ENCODE data around the gene ADNP2.

ADNP2 gene, protein sequence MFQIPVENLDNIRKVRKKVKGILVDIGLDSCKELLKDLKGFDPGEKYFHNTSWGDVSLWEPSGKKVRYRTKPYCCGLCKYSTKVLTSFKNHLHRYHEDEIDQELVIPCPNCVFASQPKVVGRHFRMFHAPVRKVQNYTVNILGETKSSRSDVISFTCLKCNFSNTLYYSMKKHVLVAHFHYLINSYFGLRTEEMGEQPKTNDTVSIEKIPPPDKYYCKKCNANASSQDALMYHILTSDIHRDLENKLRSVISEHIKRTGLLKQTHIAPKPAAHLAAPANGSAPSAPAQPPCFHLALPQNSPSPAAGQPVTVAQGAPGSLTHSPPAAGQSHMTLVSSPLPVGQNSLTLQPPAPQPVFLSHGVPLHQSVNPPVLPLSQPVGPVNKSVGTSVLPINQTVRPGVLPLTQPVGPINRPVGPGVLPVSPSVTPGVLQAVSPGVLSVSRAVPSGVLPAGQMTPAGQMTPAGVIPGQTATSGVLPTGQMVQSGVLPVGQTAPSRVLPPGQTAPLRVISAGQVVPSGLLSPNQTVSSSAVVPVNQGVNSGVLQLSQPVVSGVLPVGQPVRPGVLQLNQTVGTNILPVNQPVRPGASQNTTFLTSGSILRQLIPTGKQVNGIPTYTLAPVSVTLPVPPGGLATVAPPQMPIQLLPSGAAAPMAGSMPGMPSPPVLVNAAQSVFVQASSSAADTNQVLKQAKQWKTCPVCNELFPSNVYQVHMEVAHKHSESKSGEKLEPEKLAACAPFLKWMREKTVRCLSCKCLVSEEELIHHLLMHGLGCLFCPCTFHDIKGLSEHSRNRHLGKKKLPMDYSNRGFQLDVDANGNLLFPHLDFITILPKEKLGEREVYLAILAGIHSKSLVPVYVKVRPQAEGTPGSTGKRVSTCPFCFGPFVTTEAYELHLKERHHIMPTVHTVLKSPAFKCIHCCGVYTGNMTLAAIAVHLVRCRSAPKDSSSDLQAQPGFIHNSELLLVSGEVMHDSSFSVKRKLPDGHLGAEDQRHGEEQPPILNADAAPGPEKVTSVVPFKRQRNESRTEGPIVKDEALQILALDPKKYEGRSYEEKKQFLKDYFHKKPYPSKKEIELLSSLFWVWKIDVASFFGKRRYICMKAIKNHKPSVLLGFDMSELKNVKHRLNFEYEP

DNA sequence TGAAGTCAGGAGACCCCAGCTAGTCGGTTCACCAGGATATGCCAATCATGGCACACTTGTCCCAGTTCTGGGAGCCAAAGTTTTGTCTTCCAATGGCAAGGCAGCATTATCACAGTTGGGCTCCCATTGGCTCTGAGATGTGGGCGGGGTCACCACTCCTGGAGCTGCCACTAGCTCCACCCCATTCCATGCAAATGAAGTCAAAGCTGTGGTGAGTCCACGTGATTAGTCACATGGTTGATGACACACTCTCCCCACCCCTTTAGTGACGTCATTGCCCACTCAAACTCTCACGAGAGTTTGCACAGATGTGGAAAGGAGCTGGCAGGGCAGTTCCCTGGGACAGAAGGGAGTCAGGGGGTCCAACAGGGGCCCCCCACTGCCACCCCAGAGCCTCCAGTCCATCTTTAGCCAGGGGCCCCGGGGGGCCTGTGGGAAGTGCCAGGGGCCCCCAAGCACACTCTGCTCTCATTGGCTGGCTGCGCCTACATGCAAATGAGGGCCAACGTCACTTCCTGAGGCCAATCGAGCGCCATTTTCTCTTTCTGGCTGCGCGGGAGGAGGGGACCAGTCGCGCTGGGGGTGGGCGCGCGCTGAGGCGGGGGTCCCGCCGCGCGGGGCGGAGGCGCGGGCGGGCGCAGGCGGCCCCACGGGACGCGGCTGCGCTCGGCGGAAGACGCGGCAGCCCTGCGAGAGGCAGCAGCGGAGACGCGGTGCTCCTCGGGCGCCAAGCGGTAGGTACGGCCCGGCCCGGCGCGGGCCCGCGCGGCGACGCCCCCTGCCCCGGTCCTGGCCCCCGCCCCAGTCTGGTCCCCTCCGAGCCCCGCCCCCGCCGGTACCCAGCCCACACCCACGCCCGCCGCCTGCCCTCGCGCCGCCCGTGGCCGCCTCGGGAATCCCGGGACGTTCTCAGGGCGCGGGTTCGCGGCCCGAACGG is at the start of gene ADNP2:
Gene ADNP2, plus strand, starts transcription at position 524 of the 937 bp plus-strand sequence. CDS start 8,281 bp downstream, outside the sequence.
- peak; percentile 76 to 79 for DNase-seq (ENCODE audit: low read depth in 2 of 2)

DNA sequence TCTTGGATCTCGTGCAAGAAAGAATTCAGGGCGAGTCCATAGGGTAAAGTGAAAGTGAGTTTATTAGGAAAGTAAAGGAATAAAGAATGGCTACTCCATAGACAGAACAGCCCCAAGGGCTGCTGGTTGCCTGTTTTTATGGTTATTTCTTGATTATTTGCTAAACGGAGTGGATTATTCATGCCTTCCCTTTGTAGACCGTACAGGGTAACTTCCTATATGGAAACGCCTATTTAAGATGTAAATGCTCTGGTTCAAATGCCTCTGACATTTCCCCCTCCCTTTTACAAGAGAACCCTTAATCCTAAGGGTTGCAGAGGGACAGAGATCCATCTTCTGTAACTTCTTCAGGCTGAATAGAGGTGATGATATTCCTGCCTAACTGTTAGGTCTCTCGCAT is 49.1 kb upstream of the ADNP2 start:
- DNase-seq (ENCODE audit: low read depth in 2 of 2), result no peak

DNA sequence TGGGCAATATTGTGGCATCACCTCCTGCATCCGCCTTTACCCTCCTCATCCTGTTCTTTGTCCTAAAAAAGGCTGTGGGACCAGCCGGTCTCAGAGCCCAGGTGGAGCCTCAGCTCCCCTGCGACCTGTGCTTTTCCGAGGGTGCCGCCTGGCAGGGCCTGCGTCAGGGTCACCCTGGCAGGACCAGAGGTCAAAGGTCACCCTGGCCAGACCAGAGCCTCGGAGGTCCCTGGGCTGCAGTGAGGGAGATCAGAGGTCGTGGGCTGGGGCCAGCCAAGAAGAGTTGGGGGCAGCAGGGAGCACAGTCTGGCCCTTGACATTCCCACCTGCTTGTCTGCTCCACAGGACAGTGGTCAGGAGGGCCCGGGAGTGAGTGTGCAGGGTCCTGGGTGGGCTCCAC is 43.4 kb upstream of the ADNP2 start:
- no peak for DNase-seq (ENCODE audit: low read depth in 2 of 2)

DNA sequence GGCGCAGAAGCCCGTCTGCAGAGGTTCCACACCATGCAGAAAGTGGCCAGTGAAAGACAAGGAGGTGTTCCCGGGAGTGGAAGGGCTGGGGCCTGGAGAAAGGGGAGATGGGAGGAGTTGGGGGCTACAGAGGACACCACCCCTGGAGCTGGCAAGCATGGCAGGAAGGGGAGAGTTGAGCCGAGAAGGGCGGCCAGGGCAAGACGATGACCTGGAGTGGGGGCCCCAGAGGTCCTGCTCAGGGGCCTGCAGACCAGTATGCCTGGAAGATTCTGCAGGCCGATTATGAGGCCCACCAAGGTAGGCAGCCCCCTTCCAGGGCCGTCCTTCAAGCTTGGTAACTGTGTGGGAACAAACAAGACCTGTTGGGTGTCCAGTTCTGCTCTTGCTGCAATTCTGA is 41.7 kb upstream of the ADNP2 start:
- DNase-seq (ENCODE audit: low read depth in 2 of 2), result no peak

DNA sequence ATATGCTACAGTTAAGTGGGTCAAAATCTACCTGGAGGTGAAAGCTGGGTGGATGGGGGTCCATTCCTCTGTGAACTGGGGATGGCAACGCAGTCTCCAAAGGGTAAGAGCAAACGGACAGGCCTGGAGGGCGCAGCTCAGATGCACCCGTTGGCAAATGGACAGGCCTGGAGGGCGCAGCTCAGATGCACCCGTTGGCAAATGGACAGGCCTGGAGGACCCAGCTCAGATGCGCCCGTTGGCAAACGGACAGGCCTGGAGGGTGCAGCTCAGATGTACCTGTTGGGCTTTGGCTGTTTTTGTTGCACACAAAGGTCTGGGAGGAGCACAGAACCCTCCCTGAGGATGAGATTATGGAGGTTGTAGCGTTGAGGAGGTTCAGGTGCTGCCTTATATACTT is 41.2 kb upstream of the ADNP2 start:
- DNase-seq (ENCODE audit: low read depth in 2 of 2), result no peak

DNA sequence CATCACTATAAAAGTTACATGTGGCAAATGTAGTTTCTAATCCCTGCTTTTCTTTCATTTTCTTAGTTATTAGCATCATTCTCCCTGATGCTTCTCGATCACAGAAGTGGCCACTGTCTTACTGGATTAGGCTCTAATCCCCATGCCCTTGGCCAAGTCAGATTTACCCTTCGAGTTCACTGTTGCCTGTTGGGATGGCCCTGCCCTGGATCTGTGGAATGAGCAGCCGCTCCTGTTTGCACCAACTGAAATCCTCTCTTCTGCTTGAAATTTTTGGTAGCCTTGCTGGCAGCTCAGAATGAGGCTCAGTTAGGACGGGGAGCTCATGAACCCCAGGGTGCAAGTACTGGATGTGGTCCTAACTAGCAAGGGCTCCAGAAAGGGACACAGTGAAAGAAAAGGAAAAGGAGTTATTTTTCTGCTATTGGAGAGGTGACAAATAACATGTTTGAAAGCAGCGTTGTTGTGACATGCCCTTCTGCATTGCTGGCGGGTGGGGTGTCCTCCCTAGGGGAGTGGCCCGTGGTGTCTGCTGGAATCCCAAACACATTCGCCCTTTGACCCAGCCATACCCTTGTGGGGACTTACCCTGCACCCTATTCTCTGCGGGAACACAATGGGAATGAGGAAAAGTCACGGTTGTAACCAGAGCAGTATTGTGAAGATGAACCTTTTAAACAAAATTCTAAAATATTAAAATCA is 40.3 kb upstream of the ADNP2 start:
- DNase-seq (ENCODE audit: low read depth in 2 of 2), result no peak

DNA sequence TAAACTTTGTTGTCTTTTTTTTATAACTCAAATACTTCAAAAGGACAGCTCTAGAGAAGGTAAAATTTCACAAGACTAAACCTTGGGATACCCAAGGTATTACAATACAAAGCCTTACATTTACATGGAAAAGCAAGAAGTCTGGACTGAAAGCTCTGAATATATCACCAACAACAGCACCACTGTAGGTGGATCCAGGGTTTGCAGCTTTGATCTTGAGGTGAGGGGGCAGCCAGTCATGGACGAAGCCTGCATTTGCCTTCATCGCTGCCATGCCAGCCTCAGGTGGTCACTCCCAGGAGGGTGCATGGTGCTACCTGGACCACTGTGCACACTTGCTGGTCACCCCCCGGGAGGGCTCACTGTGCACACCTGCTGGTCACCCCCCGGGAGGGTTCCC is 38.2 kb upstream of the ADNP2 start:
- no peak for DNase-seq (ENCODE audit: low read depth in 2 of 2)

DNA sequence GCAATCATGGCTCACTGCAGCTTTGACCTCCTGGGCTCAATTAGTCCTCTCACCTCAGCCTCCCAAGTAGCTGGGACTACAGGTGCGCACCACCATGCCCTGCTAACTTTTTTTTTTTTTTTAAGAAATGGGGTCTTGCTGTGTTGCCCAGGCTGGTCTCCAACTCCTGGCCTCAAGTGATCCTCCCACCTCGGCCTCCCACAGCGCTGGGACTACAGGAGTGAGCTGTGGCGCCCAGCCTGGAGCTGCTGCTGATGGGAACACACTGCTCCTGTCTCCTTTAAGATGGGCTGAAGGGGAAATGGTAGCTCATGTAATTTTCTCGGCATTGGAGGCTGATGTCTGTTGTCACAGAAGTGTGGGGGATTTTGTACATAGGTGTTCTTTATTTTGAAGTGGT is 34.9 kb upstream of the ADNP2 start:
- DNase-seq (ENCODE audit: low read depth in 2 of 2), result no peak

DNA sequence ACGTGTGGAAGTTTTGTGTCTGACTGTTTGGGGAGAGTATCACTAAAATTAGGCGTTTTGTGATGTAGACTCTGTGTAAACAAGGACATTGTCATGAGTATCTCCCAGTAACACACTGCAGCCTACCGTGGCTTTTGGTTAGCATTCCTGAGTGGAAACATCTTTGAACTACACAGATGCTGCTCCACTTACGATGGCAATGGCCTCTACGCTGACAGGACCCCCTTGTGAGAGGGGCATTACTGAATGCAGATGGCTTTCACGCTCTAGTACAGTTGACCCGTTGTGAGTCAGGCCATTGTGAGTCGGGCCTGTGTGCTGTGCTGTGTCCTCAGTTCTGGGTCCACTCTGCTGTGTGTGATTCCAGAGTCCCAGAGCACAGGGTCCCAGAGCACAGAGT is 34.4 kb upstream of the ADNP2 start:
- no peak for DNase-seq (ENCODE audit: low read depth in 2 of 2)

DNA sequence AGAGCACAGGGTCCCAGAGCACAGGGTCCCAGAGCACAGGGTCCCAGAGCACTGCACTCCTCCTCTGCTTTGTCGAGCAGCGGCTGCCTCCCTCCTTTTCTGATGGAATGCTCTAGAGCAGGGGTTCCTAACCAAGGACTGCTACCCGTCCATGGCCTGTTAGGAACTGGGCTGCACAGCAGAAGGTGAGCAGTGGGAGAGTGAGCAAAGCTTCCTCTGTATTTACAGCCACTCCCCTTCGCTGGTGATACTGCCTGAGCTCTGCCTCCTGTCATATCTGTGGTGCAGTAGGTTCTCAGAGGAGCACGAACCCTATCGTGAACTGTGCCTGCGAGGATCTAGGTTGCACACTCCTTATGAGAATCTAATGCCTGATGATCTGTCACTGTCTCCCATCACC is 33.1 kb upstream of the ADNP2 start:
- DNase-seq (ENCODE audit: low read depth in 2 of 2), result no peak

DNA sequence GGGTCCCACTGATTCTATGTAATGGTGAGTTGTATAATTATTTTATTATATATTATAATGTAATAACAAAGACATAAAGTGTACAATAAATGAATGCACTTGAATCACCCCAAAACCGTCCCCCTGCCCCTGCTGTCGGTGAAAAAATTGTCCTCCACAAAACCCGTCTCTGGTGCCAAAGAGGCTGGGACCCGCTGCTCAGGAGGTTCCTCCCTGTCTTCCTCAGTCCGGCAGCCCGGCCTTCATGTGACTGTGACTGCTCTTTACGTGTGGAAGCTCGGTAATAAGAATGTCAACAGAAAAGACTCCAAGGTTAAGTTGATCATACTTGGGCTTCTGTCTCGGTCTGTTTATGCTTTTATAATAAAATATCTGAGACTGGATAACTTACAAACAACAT is 32.7 kb upstream of the ADNP2 start:
- DNase-seq (ENCODE audit: low read depth in 2 of 2), result no peak

DNA sequence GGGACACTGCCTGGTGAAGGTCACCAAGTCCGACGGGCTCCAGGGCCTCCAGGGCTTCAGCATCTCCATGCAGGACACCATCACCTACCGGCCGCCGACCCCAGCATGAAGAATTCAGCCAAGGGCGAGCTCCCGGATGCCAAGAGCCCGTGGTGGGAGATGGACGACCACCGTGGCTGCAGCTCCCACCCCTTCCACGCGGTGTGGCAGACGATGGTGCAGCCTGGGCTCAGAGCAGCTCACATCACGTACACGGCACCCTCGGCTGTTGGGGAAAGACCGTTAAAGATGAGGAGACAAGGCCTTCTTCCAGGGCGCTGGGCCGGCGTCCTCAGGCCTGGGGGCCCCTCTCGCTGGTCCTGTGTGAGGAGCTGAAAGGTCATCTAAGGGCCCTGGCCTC is 31.2 kb upstream of the ADNP2 start:
- DNase-seq (ENCODE audit: low read depth in 2 of 2), result no peak

DNA sequence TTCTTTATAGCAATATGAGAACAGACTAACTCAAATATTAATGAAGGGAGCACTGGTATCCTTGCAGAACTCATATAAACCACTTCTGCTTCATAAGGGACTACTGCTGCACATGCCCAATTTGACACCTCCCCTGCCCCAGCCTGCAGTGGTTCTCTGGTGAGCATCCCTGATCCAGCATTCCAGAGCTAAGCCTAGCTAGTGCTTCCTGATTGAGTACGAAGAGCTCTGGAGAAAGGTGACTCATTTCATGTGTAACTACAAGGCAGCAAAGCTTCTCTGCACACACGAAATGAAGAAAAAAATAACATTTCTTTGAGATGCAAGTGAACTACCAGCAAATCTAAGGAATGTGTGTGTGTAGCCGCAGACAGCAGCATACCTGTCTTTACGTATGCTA is 22.8 kb upstream of the ADNP2 start:
- DNase-seq (ENCODE audit: low read depth in 2 of 2), result no peak

DNA sequence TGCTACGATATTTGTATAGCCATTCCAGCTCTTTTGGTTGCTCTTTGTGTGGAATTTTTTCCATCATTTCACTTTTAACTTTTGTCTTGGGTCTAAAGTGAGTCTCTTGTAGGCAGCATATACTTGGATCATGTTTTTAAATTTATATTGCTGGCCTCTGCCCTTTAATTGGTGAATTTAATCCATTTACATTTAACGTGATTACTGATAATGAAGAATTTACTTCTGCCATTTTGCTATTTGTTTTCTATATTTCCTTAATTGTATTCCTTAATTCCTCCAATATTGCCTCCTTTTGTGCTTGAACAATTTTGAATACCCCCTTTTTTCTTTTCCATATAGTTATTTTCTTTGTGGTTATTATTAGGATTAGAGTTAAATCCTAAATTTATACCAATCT is 21.0 kb upstream of the ADNP2 start:
- no peak for DNase-seq (ENCODE audit: low read depth in 2 of 2)

DNA sequence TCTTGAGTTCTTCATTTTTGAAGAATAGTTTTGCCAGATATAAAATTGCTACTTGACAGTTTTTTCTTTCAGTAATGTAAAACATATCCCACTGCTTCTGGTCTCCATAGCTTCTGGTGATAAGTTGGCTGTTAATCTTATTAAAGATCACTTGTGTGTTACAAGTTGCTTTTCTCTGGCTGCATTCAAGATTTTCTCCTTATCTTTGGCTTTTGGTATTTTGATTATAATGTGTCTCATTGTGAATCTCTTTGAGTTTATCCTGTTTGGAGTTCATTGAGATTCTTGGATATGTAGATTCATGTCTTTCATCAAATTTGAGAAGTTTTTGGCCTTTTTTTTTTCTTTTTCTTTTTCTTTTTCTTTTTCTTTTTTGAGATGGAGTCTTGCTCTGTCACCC is 20.2 kb upstream of the ADNP2 start:
- no peak for DNase-seq (ENCODE audit: low read depth in 2 of 2)

DNA sequence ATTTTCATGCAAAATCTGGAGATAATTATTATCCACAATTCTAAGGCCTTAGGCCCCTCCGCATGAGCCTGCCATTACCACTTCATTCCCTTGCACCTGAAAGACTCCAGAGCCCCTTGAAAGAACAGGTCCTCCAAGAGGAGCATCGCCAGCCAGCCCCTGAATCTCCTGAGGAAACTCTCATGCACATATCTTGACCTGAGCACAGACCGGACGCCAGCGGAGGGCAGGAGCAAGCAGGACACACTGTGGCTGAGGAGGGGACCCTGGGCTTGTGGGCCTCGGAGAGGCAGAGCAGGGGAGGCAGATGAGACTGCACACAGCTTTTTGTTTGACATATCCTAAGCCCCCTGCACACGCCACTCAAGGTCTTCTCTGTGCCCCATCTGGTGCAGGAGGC is 13.6 kb upstream of the ADNP2 start:
- no peak for DNase-seq (ENCODE audit: low read depth in 2 of 2)

DNA sequence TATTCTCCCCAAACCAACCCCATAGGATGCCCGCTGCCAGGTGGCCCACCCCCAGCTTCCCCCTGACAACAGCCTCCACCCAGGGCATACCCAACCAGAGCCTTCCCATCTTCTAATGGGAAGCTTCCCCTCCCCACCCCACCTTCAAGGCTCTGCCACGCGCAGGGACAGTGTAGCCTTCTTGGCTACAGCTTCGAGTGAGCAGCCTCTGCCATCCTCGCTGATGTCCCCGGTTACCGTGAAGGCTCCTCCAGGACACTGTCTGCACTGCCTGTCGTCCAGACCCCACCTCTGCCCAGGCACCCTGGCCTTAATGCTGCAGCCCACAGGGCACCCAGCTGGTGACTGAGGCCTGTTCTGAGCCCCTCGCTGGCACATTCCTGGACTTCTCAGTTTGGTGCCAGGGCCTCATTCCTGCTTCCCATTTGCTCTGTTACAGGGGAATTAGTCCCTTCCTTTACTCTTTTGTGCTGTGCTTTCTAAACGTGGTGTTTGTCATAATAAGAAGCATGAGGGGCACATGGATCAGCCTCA is 13.0 kb upstream of the ADNP2 start:
- no peak for DNase-seq (ENCODE audit: low read depth in 2 of 2)

DNA sequence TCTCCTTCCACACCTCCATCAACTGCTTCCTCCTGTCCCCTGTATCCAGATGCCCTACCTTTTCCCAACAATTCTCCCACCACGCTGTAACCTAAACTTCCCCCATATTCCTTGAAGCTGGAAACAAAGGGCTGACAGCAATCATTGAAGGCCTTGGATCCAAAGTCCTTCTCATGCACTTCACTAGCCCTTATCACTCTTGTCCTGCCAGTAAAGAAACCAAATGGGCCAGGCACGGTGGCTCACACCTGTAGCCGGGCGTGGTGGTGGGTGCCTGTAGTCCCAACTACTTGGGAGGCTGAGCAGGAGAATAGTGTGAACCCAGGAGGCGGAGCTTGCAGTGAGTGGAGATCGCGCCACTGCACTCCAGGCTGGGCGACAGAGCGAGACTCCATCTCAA is 11.9 kb upstream of the ADNP2 start:
- DNase-seq (ENCODE audit: low read depth in 2 of 2), result no peak

DNA sequence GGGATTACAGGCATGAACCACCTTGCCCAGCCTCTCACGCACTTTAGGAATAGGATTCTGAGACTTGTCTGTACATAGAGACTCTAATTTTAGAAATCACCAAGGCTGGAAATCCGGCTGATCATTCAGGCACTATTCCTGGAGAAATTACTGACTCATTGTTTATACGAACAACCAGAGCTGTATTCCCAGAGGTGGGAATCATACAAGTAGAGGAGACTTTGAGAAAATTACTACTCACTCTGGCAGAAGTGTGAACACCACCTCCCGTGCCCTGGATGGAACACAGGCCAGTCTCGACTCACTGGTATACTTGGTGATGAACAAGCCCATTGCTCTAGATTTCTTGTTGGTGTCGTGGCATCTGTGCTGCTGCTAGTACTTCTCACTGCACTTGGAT is 5.8 kb upstream of the ADNP2 start:
- DNase-seq (ENCODE audit: low read depth in 2 of 2), result no peak

DNA sequence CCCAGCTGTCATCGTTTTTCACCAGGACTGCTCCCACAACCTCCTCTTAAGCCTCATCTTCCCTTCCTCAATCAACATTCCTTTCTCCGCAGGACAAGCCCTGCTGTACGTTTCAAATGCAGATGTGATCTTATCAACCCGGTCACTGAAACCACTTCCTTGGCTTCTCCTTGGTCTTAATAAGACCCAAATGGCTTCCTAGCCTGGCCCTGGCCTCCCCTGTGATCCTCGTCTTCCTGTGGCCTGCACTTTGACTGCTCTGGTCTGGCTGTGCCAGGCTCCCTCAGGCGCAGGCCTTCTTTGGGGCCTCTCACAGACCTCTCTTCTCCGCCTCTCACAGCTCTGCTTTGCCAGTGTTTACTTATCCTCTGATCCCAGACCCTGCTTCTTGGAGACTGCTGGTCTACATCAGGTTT is 4.7 kb upstream of the ADNP2 start:
- no peak for DNase-seq (ENCODE audit: low read depth in 2 of 2)
